HepG2 (cell line): ENCODE measurements around the gene CLP1. TPM values are rescaled to one million over a fixed set of nuclear protein-coding genes. Genes with fewer than 3 reads are reported as not detected.

ENCODE experiments used
- ATM ChIP-seq: fragments of 450-650 bp; IDR thresholded peaks from 2 replicates; pipeline ENCODE4 v1.7.1; 2017; ENCODE audit warnings: mild to moderate bottlenecking, borderline replicate concordance
- CCDC6 ChIP-seq: sonication (generic); formaldehyde crosslinking; IDR thresholded peaks from 2 replicates; pipeline ENCODE4 v1.8.1; 2022; ENCODE audit warnings: mild to moderate bottlenecking, missing genetic modification reagents, moderate library complexity
- ESRRA ChIP-seq: sonication (generic); formaldehyde crosslinking; IDR thresholded peaks from 2 replicates; pipeline ENCODE4 v1.5.1; 2020; ENCODE audit warnings: mild to moderate bottlenecking, low read depth, missing genetic modification reagents
- KAT2B ChIP-seq: fragments of 150-350 bp; IDR thresholded peaks from 2 replicates; pipeline ENCODE4 v1.6.1; 2014; ENCODE audit warnings: low read depth, low read length, borderline replicate concordance
- NR2C2 ChIP-seq: sonication (generic); formaldehyde crosslinking; IDR thresholded peaks from 2 replicates; pipeline ENCODE4 v1.4.0; 2020; ENCODE audit warnings: missing genetic modification reagents, mild to moderate bottlenecking, moderate library complexity, borderline replicate concordance
- RBFOX2 ChIP-seq: fragments of 200-400 bp; formaldehyde crosslinking; IDR thresholded peaks from 2 replicates; pipeline ENCODE4 v1.6.1; 2017; ENCODE audit warnings: low read depth, mild to moderate bottlenecking, low read length
- ZFP82 ChIP-seq: sonication (generic); formaldehyde crosslinking; IDR thresholded peaks from 2 replicates; pipeline ENCODE4 v1.5.1; 2020; ENCODE audit warnings: mild to moderate bottlenecking, missing genetic modification reagents, borderline replicate concordance
- ZHX1 ChIP-seq: sonication (generic); formaldehyde crosslinking; IDR thresholded peaks from 2 replicates; pipeline ENCODE4 v1.8.1; 2022; ENCODE audit warnings: low read depth, mild to moderate bottlenecking, missing genetic modification reagents
- ZKSCAN5 ChIP-seq: sonication (generic); formaldehyde crosslinking; IDR thresholded peaks from 2 replicates; pipeline ENCODE4 v1.5.1; 2020; ENCODE audit warnings: mild to moderate bottlenecking, missing genetic modification reagents
- ZMYM2 ChIP-seq: sonication (generic); formaldehyde crosslinking; IDR thresholded peaks from 2 replicates; pipeline ENCODE4 v1.8.0; 2022; ENCODE audit warnings: mild to moderate bottlenecking, missing genetic modification reagents
- ZNF260 ChIP-seq: sonication (generic); formaldehyde crosslinking; IDR thresholded peaks from 2 replicates; pipeline ENCODE4 v1.4.0; 2020; ENCODE audit warnings: missing genetic modification reagents, low read depth, mild to moderate bottlenecking, borderline replicate concordance
- ZNF30 ChIP-seq: sonication (generic); formaldehyde crosslinking; IDR thresholded peaks from 2 replicates; pipeline ENCODE4 v1.5.0; 2020; ENCODE audit warnings: mild to moderate bottlenecking, missing genetic modification reagents
- ZNF543 ChIP-seq: sonication (generic); formaldehyde crosslinking; IDR thresholded peaks from 2 replicates; pipeline ENCODE4 v1.4.0; 2020; ENCODE audit warnings: mild to moderate bottlenecking, missing genetic modification reagents
- ZNF549 ChIP-seq: sonication (generic); formaldehyde crosslinking; IDR thresholded peaks from 2 replicates; pipeline ENCODE4 v1.5.0; 2020; ENCODE audit warnings: missing genetic modification reagents
- ZNF574 ChIP-seq: sonication (generic); formaldehyde crosslinking; IDR thresholded peaks from 2 replicates; pipeline ENCODE4 v1.4.0; 2020; ENCODE audit warnings: missing genetic modification reagents
- ZNF609 ChIP-seq: sonication (generic); formaldehyde crosslinking; IDR thresholded peaks from 2 replicates; pipeline ENCODE4 v1.4.0; 2020; ENCODE audit warnings: mild to moderate bottlenecking, missing genetic modification reagents, borderline replicate concordance
- ZNF749 ChIP-seq: sonication (generic); formaldehyde crosslinking; IDR thresholded peaks from 2 replicates; pipeline ENCODE4 v1.8.0; 2022; ENCODE audit warnings: mild to moderate bottlenecking, missing genetic modification reagents, moderate library complexity, borderline replicate concordance
- polyA plus RNA-seq, 8 experiments: library from polyadenylated mRNA; depleted of rRNA in 3 of 8; stranded (reverse) in 7 of 8; unstranded in 1 of 8; fragments of >200 nt; fragmentation: Illumina TruSeq in 4 of 8; extraction: Trizol in 4 of 8; gene quantifications; 2 replicates each; pipeline versions ENCODE4 v1.2.1 to v1.2.3, GENCODE V29; 2011 to 2016; ENCODE audit warnings: low read depth in 4 of 8, missing spikeins in 1 of 8, mixed read lengths in 1 of 8; ENCODE audit not compliant: insufficient read depth in 1 of 8
- total RNA-seq, 5 experiments: library from RNA; depleted of rRNA; stranded (reverse); fragments of >200 nt; fragmentation: Illumina TruSeq; extraction: Trizol; gene quantifications; 2 replicates each; pipeline ENCODE4 v1.2.3, GENCODE V29; 2016; ENCODE audit warnings: low read depth in 1 of 5

CLP1 gene
- total and polyA plus RNA-seq, 2 of the 13 experiments (the other 11 are each of a cell fraction or from before 2014, with no cell fraction given): 14.6 to 24.8 TPM

GRCh38 chr11:57639321-57640067 is 18.1 kb upstream of the CLP1 start (continued):
- TF ChIP-seq ZHX1 (CRISPR knock-in tag): no peak
- TF ChIP-seq NR2C2 (CRISPR knock-in tag): peak; percentile 50
- TF ChIP-seq ZNF30 (CRISPR knock-in tag): no peak; the same call in 1 of the 2 replicates
- TF ChIP-seq CCDC6 (CRISPR knock-in tag): no peak
- no peak for TF ChIP-seq ZNF749 (CRISPR knock-in tag)
- TF ChIP-seq KAT2B: no peak
- no peak for TF ChIP-seq ZKSCAN5 (CRISPR knock-in tag)
- TF ChIP-seq RBFOX2: no peak
- TF ChIP-seq ZMYM2: no peak
- TF ChIP-seq ZNF543 (CRISPR knock-in tag): no peak
- no peak for TF ChIP-seq ATM
- peak; percentile 67 for TF ChIP-seq ZNF574
- no peak for TF ChIP-seq ESRRA
- TF ChIP-seq ZFP82 (CRISPR knock-in tag): no peak
- TF ChIP-seq ZNF549 (CRISPR knock-in tag): no peak
- peak; percentile 58; the same call in 1 of the 2 replicates for TF ChIP-seq ZNF609 (CRISPR knock-in tag)
- TF ChIP-seq ZNF260 (CRISPR knock-in tag): no peak
